IMR-90 (cell line): Measurements from ENCODE around the gene PCIF1.

Source experiments
- MAFK ChIP-seq: IDR thresholded peaks from 2 replicates; pipeline ENCODE4 v1.6.1; 2012; ENCODE audit warnings: low read depth, low read length, improper control_type of control experiment
- MXI1 ChIP-seq: IDR thresholded peaks from 2 replicates; pipeline ENCODE4 v1.6.1; 2012; ENCODE audit warnings: low read depth, mild to moderate bottlenecking, low read length, moderate library complexity, borderline replicate concordance
- POLR2A ChIP-seq: IDR thresholded peaks from 2 replicates; pipeline ENCODE4 v1.6.1; 2012; ENCODE audit warnings: mild to moderate bottlenecking, low read depth, low read length
- RCOR1 ChIP-seq: IDR thresholded peaks from 2 replicates; pipeline ENCODE4 v1.6.1; 2012; ENCODE audit warnings: mild to moderate bottlenecking, low read length, improper control_type of control experiment; ENCODE audit not compliant: insufficient replicate concordance
- TF ChIP-seq, protein P1 (sequence below): conservative IDR thresholded peaks from 2 replicates; pipeline ENCODE4 v1.5.1; 2012; ENCODE audit warnings: mild to moderate bottlenecking, low read depth, low read length, improper control_type of control experiment
- TF ChIP-seq, protein P2 (sequence below): fragments of 150-350 bp; IDR thresholded peaks from 2 replicates; pipeline ENCODE4 v1.6.1; 2016; ENCODE audit warnings: low read depth, mild to moderate bottlenecking, low read length, moderate library complexity, borderline replicate concordance

DNA sequence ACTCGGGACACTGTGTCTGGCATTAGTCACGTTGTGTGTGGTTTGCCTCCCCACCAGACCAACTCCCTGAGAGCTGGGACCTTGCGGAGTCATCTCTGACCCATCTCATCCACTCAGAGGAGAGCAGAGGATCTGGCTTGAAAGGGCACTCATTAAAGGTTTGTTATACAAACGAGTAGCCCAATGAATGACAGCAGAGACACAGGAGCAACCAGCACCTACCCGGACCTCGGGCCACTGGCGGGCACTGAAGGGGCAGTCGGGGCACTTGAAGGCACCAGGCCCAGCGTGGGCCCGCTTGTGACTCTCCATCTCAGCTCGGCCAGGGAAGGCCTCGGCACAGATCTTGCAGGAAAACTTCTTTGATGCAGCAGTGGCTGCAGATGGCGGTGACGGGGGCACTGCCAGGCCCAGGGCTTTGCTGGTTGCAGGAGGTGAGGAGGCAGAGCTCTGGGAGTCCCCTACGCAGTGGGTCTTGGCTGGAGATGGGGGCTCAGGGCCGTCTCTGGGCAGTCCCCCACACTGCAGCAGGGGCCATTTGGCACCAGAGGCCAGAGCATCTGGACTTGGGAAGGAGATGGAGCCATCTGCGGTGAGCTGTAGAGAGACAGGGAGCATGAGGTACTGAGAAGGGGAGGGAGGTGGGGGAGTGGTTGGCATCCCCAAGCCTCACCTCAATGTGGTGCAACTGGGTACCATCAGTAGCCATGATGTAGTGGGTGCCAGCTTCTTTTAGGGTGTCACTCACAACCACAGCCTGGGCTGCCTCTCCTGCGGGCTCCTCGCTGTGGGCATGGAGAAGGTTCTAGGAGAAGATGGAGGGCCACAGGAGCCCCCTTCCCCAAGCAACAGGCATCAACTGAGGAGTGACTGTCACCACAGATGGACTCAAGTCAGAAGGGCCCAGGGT, 17.7 kb downstream of the PCIF1 start:
- TF ChIP-seq, protein P1, sequence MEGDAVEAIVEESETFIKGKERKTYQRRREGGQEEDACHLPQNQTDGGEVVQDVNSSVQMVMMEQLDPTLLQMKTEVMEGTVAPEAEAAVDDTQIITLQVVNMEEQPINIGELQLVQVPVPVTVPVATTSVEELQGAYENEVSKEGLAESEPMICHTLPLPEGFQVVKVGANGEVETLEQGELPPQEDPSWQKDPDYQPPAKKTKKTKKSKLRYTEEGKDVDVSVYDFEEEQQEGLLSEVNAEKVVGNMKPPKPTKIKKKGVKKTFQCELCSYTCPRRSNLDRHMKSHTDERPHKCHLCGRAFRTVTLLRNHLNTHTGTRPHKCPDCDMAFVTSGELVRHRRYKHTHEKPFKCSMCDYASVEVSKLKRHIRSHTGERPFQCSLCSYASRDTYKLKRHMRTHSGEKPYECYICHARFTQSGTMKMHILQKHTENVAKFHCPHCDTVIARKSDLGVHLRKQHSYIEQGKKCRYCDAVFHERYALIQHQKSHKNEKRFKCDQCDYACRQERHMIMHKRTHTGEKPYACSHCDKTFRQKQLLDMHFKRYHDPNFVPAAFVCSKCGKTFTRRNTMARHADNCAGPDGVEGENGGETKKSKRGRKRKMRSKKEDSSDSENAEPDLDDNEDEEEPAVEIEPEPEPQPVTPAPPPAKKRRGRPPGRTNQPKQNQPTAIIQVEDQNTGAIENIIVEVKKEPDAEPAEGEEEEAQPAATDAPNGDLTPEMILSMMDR, result no peak
- TF ChIP-seq, protein P2, sequence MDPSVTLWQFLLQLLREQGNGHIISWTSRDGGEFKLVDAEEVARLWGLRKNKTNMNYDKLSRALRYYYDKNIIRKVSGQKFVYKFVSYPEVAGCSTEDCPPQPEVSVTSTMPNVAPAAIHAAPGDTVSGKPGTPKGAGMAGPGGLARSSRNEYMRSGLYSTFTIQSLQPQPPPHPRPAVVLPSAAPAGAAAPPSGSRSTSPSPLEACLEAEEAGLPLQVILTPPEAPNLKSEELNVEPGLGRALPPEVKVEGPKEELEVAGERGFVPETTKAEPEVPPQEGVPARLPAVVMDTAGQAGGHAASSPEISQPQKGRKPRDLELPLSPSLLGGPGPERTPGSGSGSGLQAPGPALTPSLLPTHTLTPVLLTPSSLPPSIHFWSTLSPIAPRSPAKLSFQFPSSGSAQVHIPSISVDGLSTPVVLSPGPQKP, result no peak
- TF ChIP-seq MXI1, result no peak
- no peak for TF ChIP-seq MAFK
- no peak for TF ChIP-seq POLR2A
- TF ChIP-seq RCOR1, result no peak
